Neural progenitor cell (in vitro differentiated cells): ENCODE measurements around the gene USP13.

ENCODE experiments used
- EZH2phosphoT487 ChIP-seq: fragments of 200-600 bp; sonication (generic); IDR thresholded peaks from 2 replicates; pipeline ENCODE4 v1.6.1; 2017; ENCODE audit warnings: antibody characterized with exemption
- TF ChIP-seq, protein P1 (sequence below): fragments of 200-600 bp; sonication (generic); IDR thresholded peaks from 2 replicates; pipeline ENCODE4 v1.5.1; 2017; ENCODE audit warnings: antibody characterized with exemption, mild to moderate bottlenecking

DNA sequence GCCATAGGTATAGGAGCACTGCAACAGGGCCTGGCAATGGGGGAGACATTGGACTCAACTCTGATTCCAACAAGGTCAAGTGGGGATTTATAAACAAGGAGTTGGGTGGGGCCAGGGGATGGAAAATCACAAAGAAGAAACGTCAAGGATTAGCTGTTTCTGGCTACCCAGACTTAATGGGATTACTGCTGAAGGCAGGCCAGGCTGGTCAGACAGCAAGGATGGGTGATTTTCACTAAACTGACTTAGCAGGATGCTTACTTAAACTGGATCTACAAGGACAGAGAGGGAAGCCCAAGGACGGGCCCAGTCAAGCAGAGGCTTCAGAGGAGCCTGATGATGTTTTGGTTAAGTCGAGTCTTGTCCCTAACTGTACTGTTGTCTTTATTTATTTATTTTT, 76.2 kb downstream of the USP13 start:
- TF ChIP-seq, protein P1, sequence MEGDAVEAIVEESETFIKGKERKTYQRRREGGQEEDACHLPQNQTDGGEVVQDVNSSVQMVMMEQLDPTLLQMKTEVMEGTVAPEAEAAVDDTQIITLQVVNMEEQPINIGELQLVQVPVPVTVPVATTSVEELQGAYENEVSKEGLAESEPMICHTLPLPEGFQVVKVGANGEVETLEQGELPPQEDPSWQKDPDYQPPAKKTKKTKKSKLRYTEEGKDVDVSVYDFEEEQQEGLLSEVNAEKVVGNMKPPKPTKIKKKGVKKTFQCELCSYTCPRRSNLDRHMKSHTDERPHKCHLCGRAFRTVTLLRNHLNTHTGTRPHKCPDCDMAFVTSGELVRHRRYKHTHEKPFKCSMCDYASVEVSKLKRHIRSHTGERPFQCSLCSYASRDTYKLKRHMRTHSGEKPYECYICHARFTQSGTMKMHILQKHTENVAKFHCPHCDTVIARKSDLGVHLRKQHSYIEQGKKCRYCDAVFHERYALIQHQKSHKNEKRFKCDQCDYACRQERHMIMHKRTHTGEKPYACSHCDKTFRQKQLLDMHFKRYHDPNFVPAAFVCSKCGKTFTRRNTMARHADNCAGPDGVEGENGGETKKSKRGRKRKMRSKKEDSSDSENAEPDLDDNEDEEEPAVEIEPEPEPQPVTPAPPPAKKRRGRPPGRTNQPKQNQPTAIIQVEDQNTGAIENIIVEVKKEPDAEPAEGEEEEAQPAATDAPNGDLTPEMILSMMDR, result no peak
- no peak for TF ChIP-seq EZH2phosphoT487
